GM19193 (cell line): ENCODE measurements around the gene PLA2G2A.

Experiments used
- POLR2A ChIP-seq: IDR thresholded peaks from 4 replicates; pipeline ENCODE4 v1.6.1; 2011; ENCODE audit not compliant: insufficient read depth, insufficient read length; ENCODE audit errors: extremely low read depth

The PLA2G2A gene

GRCh38 chr1:19945914-19946313 lies 33.5 kb downstream of the PLA2G2A start:
- TF ChIP-seq POLR2A: no peak

- no peak for TF ChIP-seq POLR2A
These were observed 36.8 kb downstream of the PLA2G2A start for GRCh38 chr1:19942657-19943056.

GRCh38 chr1:19942088-19942487 lies 37.3 kb downstream of the PLA2G2A start:
- TF ChIP-seq POLR2A: no peak

GRCh38 chr1:19941206-19941568 lies 38.2 kb downstream of the PLA2G2A start:
- TF ChIP-seq POLR2A: no peak

- TF ChIP-seq POLR2A: no peak
These were observed 38.8 kb downstream of the PLA2G2A start for GRCh38 chr1:19940486-19941205.

GRCh38 chr1:19938472-19938871 lies 40.9 kb downstream of the PLA2G2A start:
- no peak for TF ChIP-seq POLR2A

GRCh38 chr1:19936061-19936750 lies 43.2 kb downstream of the PLA2G2A start:
- no peak for TF ChIP-seq POLR2A

- no peak for TF ChIP-seq POLR2A
These were observed 45.1 kb downstream of the PLA2G2A start for GRCh38 chr1:19934336-19934735.

GRCh38 chr1:19932866-19933265 lies 46.6 kb downstream of the PLA2G2A start:
- TF ChIP-seq POLR2A: no peak

GRCh38 chr1:19926296-19927129 lies 52.9 kb downstream of the PLA2G2A start:
- no peak for TF ChIP-seq POLR2A
